Stomach smooth muscle (tissue), 2 donors: Measurements from ENCODE around the gene NXPE4.

Experiments used
- H3K27ac ChIP-seq: one replicate; pipeline ENCODE4 v1.7.0; 2013; ENCODE audit warnings: mild to moderate bottlenecking, low read length, inconsistent platforms
- H3K27me3 ChIP-seq, 2 donors: one replicate each; pipeline ENCODE4 v1.7.0; 2013; ENCODE audit warnings: low read length in 2 of 2; ENCODE audit not compliant: insufficient read depth in 2 of 2, control insufficient read depth in 1 of 2
- H3K36me3 ChIP-seq, 2 donors: one replicate each; pipeline ENCODE4 v1.7.0; 2013; ENCODE audit warnings: low read length in 2 of 2; ENCODE audit not compliant: control insufficient read depth in 2 of 2, insufficient read depth in 2 of 2
- H3K4me1 ChIP-seq: one replicate; pipeline ENCODE4 v1.7.0; 2013; ENCODE audit warnings: low read length; ENCODE audit not compliant: control insufficient read depth, insufficient read depth
- H3K4me3 ChIP-seq, 2 donors: one replicate each; pipeline ENCODE4 v1.7.0; 2013; ENCODE audit warnings: low read length in 2 of 2
- H3K9ac ChIP-seq, 2 donors: one replicate each; pipeline ENCODE4 v1.7.0; 2013; ENCODE audit warnings: low read length in 2 of 2, mild to moderate bottlenecking in 1 of 2
- H3K9me3 ChIP-seq, 2 donors: one replicate each; pipeline ENCODE4 v1.7.0; 2013; ENCODE audit warnings: low read length in 2 of 2; ENCODE audit not compliant: control insufficient read depth in 2 of 2
- donor health status: healthy.
- donor health status: Pancreatic carcinoma.

NXPE4 gene

DNA sequence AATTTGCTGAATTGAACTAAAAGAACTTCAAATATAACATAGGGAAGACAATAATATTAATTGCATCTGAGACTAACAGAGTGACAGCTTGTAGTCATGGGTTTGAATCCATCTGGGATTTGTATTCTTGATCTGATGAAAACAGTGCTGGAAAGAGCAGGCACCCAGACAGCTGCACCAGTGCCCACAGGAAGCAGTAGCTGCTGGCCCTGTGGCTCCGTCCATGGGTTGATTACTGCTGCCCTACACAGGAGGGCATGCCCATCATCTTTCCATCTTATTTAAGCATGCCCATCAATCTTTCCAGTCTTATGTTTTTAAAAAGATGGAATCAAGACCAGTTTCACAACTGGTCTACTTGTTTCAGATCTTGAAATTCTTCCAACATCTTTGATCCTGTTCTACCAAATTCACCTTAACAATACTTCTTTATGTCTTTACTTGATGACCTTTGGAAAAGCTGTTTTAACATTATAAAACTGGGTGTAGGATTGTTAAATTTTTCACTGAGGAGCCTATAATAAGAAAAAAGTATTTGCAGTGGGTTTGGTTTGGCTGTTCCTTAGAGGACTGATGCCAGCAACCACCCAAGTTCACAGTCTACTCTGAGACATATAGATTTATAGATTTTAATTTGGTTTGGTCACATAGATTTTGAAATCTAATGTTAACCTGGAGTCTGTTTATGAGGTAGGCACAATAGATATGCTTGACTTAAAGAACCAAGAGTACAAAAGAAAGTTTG, 761 bp upstream of the NXPE4 start:
- no peaks in the 10 kb centered on the region for H3K9me3 ChIP-seq
- H3K27me3 ChIP-seq: no peaks in the 10 kb centered on the region
- no peak overlapping the region for H3K27ac ChIP-seq
- no peak overlapping the region for H3K9ac ChIP-seq
- no peaks in the 10 kb centered on the region for H3K36me3 ChIP-seq
- H3K4me3 ChIP-seq: no peak overlapping the region
- H3K4me1 ChIP-seq: no peaks in the 10 kb centered on the region

DNA sequence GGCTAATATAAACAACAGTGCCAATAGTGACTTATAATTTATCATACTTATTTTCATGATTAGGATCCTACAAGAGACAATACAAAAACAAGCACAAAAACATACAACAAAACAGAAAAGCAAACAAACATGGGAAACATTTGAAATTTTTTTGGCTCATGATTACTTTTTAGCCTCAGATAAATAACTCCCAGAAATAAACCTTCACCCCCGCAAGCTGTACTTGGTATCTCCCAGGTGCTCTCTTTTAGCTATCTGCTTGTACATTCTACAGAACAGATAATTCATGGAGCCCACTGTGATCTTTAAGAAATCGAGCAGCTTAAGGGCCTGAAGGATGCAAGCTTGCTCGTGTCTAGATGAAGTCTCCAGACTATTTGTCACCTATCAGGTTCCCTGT, 883 bp downstream of the NXPE4 start:
- no peaks in the 10 kb centered on the region for H3K4me1 ChIP-seq
- no peak overlapping the region for H3K9ac ChIP-seq
- H3K36me3 ChIP-seq: no peaks in the 10 kb centered on the region
- H3K27ac ChIP-seq: no peak overlapping the region
- H3K27me3 ChIP-seq: no peaks in the 10 kb centered on the region
- H3K4me3 ChIP-seq: no peak overlapping the region
- H3K9me3 ChIP-seq: peaks cover 0 to 2% of the 10 kb centered on the region in 2 donors

DNA sequence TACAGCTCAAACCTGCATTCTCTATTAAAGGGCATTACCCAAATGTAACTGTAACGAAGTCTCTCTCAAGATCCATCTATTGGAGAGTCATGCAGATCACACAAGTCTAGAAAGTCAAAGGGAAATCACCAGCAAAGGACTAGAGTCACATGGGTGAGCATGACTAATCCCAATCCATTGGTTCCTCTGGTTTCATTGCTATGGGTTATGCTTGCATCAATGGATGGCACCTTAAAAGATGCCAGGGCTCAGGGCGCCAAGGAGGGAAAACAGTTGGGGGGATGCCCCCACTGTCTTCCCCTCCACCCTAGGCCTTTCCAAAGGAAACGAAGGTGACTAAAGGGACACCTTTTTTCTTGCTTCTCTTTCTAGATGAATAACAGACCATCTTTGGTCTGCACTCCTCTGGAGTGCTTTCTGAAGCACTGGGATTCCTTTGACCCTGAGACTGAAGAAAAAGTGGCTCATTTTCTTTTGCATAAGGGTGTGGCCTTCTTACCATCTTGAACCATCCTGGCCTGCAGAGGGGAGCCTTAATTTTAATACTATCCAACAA, 8.1 kb downstream of the NXPE4 start:
- H3K27me3 ChIP-seq: no peaks in the 10 kb centered on the region
- H3K27ac ChIP-seq: no peak overlapping the region
- H3K4me1 ChIP-seq: no peaks in the 10 kb centered on the region
- H3K9ac ChIP-seq: no peak overlapping the region
- no peaks in the 10 kb centered on the region for H3K36me3 ChIP-seq
- H3K4me3 ChIP-seq: no peak overlapping the region
- peaks cover 22% of the 10 kb centered on the region in 2 donors for H3K9me3 ChIP-seq

DNA sequence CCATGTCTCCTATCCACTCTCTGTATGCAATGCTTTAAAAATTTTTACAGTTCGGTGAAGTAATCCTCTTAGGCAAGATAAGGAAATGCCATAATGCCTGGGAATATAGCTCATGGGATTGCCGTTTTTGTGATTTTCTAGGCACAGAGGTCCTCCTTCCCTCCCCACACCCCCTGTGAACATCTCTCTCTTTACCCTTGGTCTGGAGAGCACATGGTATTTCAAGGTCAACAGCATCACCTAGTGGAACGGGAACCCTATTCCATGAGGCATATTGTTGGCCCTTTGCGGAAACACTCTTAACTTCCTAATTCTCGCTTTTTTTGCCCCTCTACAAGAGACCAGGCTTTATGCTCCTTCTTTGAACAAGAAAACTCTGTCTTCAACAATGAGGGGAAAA, 8.8 kb downstream of the NXPE4 start:
- Histone ChIP-seq H3K36me3 (no peaks in the 10 kb centered on the region), H3K9me3 (peaks cover 22% of the 10 kb centered on the region in 2 donors), H3K4me3 (no peak overlapping the region)

DNA sequence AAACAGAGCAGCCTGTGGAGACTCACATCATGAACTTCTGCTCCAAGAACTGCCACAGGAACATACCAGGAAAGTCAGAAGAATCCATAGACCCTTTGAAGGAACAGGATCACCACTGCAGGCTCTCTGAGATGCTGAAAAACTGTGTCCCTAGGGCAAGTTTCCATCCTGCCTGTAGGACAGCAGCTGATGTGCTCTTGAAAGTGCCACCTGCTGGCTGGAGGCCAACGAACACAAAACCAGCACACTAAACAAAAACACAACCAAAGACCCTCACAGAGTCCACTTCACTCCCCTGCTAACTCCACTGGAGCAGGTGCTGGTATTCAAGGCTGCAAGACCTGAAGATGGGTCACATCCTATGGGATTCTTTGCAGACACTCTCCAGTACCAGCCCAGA, 23.9 kb downstream of the NXPE4 start:
- Histone ChIP-seq H3K4me3 (no peak overlapping the region), H3K4me1 (no peaks in the 10 kb centered on the region), H3K9me3 (peaks cover 0 to 2% of the 10 kb centered on the region in 2 donors), H3K27me3 (no peaks in the 10 kb centered on the region), H3K36me3 (no peaks in the 10 kb centered on the region), H3K27ac (no peak overlapping the region), H3K9ac (no peak overlapping the region)

More for the DNA sequence above, 8.8 kb downstream of the NXPE4 start:
- H3K27me3 ChIP-seq: no peaks in the 10 kb centered on the region
- H3K9ac ChIP-seq: no peak overlapping the region
- H3K27ac ChIP-seq: no peak overlapping the region
- no peaks in the 10 kb centered on the region for H3K4me1 ChIP-seq

DNA sequence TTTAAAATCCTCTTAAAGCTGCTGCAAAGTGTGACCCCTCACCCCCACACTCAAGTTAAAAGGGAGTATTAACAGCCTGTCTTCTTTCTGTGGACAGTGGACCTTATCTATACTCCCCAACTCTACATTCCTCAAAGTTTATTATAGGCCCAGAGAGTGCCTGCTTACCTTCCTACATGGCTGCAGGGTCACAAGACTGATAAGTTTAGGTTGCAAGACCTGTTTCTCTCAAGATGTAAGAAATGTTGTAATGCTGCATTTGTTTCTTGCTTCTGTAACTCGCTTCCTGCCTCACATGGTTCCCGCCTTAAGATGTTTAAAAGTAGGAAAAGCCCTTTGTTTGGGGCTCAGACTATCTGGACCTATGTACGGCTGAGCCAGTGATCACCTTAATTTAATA, 25.8 kb downstream of the NXPE4 start:
- H3K36me3 ChIP-seq: no peaks in the 10 kb centered on the region
- H3K9ac ChIP-seq: no peak overlapping the region
- H3K9me3 ChIP-seq: no peaks in the 10 kb centered on the region
- H3K27me3 ChIP-seq: no peaks in the 10 kb centered on the region
- no peak overlapping the region for H3K4me3 ChIP-seq
- no peaks in the 10 kb centered on the region for H3K4me1 ChIP-seq
- H3K27ac ChIP-seq: no peak overlapping the region

DNA sequence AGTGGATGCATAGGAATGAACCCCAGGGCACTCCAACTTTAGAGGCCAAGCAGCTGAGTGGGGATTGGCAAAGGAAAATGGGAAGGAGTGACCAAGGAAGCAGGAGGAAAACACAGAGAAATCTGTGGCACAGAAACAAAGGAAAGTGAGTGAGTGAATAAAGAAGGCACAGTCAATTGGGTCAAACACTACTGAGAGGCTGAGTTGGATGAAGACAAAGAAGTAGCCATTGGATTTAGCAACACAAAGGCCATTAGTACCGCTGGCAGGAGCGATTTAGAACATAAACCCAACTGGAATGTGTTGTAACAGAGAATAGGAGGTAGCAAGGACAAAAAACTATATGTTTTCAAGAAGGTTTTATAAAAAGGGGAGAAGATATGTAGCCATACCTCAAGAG, 29.3 kb downstream of the NXPE4 start:
- Histone ChIP-seq H3K9ac (no peak overlapping the region), H3K4me1 (no peaks in the 10 kb centered on the region), H3K4me3 (no peak overlapping the region), H3K9me3 (no peaks in the 10 kb centered on the region), H3K36me3 (no peaks in the 10 kb centered on the region), H3K27me3 (no peaks in the 10 kb centered on the region), H3K27ac (no peak overlapping the region)

DNA sequence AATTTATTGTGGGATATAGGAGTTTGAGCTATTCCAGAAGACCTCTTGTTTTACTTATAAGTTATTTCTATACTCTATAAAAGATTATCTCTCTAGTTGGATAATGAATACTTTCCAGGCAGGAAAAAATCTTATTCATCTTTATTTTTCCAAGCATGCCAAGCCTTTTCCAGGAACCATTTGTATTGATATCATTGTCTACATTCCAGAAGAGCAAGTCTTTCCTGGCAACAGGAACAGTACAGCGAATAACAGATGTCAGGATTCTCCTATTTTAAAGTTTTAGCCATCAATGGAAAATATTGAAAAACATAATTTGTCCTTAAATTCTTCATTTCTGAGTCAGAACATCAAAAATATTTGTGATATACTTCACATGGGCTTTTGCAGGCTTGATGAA, 30.8 kb downstream of the NXPE4 start:
- no peaks in the 10 kb centered on the region for H3K36me3 ChIP-seq
- H3K4me1 ChIP-seq: no peaks in the 10 kb centered on the region
- no peaks in the 10 kb centered on the region for H3K27me3 ChIP-seq
- H3K9ac ChIP-seq: no peak overlapping the region
- H3K4me3 ChIP-seq: no peak overlapping the region
- H3K9me3 ChIP-seq: no peaks in the 10 kb centered on the region
- no peak overlapping the region for H3K27ac ChIP-seq

DNA sequence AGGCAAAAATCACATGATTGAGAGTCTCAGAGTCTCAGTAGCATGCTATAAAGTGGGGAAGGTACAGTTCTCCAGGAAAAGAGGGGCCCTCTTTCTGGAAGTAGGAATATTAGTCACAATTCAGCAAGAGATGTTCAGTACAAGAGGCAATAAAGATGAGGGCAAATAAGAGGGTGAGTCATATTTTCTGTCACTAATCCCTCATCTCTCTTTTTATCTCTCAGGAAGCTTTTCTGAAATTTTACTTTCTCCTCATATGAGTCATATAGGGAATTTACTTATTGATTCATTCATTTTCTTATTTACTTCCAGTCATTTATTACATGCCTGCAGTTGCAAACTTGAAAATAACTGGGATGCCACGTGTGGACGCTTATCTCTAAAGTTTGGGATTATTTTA, 32.5 kb downstream of the NXPE4 start:
- Histone ChIP-seq H3K4me1 (no peaks in the 10 kb centered on the region), H3K27ac (no peak overlapping the region), H3K9ac (no peak overlapping the region), H3K4me3 (no peak overlapping the region), H3K27me3 (no peaks in the 10 kb centered on the region), H3K9me3 (no peaks in the 10 kb centered on the region), H3K36me3 (no peaks in the 10 kb centered on the region)

DNA sequence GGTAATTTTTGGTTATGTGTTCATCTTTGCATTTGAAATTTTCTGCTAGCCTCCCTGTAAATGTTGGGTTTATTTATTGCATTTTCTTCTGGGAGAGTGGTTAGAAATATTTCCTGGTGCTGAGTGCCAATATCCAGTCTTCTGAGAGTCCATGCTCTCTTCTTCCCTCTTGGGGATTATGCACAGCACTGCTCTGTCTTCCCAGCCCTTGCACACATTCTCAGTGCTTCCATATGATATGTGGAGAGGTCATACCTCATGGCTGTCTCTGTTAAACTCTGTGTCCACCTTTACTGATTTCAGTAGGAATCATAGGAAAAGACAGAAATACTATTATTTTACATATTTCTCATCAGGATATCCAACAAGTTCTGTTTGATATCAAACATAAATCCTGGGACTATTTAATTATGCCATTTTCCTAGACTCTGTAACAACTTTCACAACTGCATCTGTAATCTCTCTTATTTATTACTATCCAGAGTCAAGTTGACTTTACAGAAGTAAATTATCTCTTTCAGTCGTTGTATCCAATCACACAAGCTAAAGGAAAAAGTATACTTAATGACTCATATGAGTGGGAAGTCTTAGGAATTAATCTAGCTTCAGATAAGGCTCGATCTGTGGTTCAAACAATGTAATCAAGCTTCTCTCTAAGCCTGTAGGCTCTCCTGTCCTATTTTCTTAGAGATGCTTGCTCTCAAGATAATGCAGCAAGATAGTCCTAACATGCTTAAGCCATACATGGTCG, 33.2 kb downstream of the NXPE4 start:
- H3K27ac ChIP-seq: no peak overlapping the region
- H3K36me3 ChIP-seq: no peaks in the 10 kb centered on the region

More for the DNA sequence above, 33.2 kb downstream of the NXPE4 start:
- Histone ChIP-seq H3K4me3 (no peak overlapping the region), H3K4me1 (no peaks in the 10 kb centered on the region), H3K9me3 (no peaks in the 10 kb centered on the region), H3K9ac (no peak overlapping the region), H3K27me3 (no peaks in the 10 kb centered on the region)
